H9 (cell line): Measurements from ENCODE around the gene LRP1B. TPM values are rescaled to one million over a fixed set of nuclear protein-coding genes. Genes with fewer than 3 reads are reported as not detected.

Experiments used
- DNase-seq: peaks from one replicate; pipeline ENCODE4 v3.0.0-alpha.2; 2017
- H2AFZ ChIP-seq: one replicate; pipeline ENCODE4 v1.6.1; 2013; ENCODE audit warnings: mild to moderate bottlenecking, low read length, control low read depth, moderate library complexity
- H2AK5ac ChIP-seq: 2 replicates; pipeline ENCODE4 v1.6.1; 2013; ENCODE audit warnings: low read length, control low read depth, mixed read lengths; ENCODE audit not compliant: insufficient read length
- H2BK120ac ChIP-seq: one replicate; pipeline ENCODE4 v1.6.1; 2013; ENCODE audit warnings: low read depth, mild to moderate bottlenecking, low read length, control low read depth, inconsistent platforms; ENCODE audit not compliant: poor library complexity, severe bottlenecking
- H2BK12ac ChIP-seq: 2 replicates; pipeline ENCODE4 v1.6.1; 2013; ENCODE audit warnings: low read length, control low read depth, mixed read lengths, low read depth; ENCODE audit not compliant: insufficient read length
- H2BK15ac ChIP-seq: 2 replicates; pipeline ENCODE4 v1.6.1; 2013; ENCODE audit warnings: low read depth, low read length, control low read depth
- H2BK20ac ChIP-seq: one replicate; pipeline ENCODE4 v1.6.1; 2013; ENCODE audit warnings: low read depth, mild to moderate bottlenecking, low read length, control low read depth, inconsistent platforms; ENCODE audit not compliant: poor library complexity, severe bottlenecking
- H2BK5ac ChIP-seq: 2 replicates; pipeline ENCODE4 v1.6.1; 2013; ENCODE audit warnings: low read length, control low read depth, mixed read lengths; ENCODE audit not compliant: insufficient read length
- H3K14ac ChIP-seq: 2 replicates; pipeline ENCODE4 v1.6.1; 2013; ENCODE audit warnings: low read length, control low read depth; ENCODE audit not compliant: insufficient read depth
- H3K18ac ChIP-seq: 2 replicates; pipeline ENCODE4 v1.6.1; 2013; ENCODE audit warnings: low read depth, mild to moderate bottlenecking, mixed read lengths, low read length, control low read depth; ENCODE audit not compliant: insufficient read length
- H3K23ac ChIP-seq: 2 replicates; pipeline ENCODE4 v1.6.1; 2013; ENCODE audit warnings: low read length, control low read depth, mixed read lengths, low read depth; ENCODE audit not compliant: insufficient read length
- H3K23me2 ChIP-seq: 2 replicates; pipeline ENCODE4 v1.6.1; 2013; ENCODE audit warnings: low read depth, mild to moderate bottlenecking, mixed read lengths, low read length, control low read depth; ENCODE audit not compliant: insufficient read length, poor library complexity, severe bottlenecking
- H3K27ac ChIP-seq: 2 replicates; pipeline ENCODE4 v1.5.1; 2013; ENCODE audit warnings: low read length, control low read depth, mixed read lengths, low read depth; ENCODE audit not compliant: insufficient read length
- H3K27me3 ChIP-seq: 2 replicates; pipeline ENCODE4 v1.6.1; 2013; ENCODE audit warnings: low read length, control low read depth, inconsistent platforms; ENCODE audit not compliant: insufficient read depth
- H3K4ac ChIP-seq: 2 replicates; pipeline ENCODE4 v1.6.1; 2013; ENCODE audit warnings: low read depth, mild to moderate bottlenecking, control low read depth, inconsistent platforms, low read length, moderate library complexity
- H3K4me1 ChIP-seq: 2 replicates; pipeline ENCODE4 v1.6.1; 2013; ENCODE audit warnings: low read length, control low read depth, inconsistent platforms; ENCODE audit not compliant: insufficient read depth
- H3K4me2 ChIP-seq: 2 replicates; pipeline ENCODE4 v1.6.1; 2013; ENCODE audit warnings: low read length, control low read depth, mixed read lengths; ENCODE audit not compliant: insufficient read length, insufficient read depth
- H3K56ac ChIP-seq: 2 replicates; pipeline ENCODE4 v1.6.1; 2013; ENCODE audit warnings: low read depth, mild to moderate bottlenecking, mixed read lengths, low read length, control low read depth; ENCODE audit not compliant: insufficient read length
- H3K79me1 ChIP-seq: 2 replicates; pipeline ENCODE4 v1.6.1; 2013; ENCODE audit warnings: low read depth, mild to moderate bottlenecking, moderate library complexity, low read length, control low read depth, inconsistent platforms; ENCODE audit not compliant: insufficient read depth, poor library complexity, severe bottlenecking
- H3K79me2 ChIP-seq: 2 replicates; pipeline ENCODE4 v1.6.1; 2013; ENCODE audit warnings: low read length, control low read depth, inconsistent platforms; ENCODE audit not compliant: insufficient read depth
- H3K9ac ChIP-seq: 2 replicates; pipeline ENCODE4 v1.6.1; 2013; ENCODE audit warnings: low read length, control low read depth, mixed read lengths; ENCODE audit not compliant: insufficient read length; ENCODE audit errors: extremely low read depth
- H3K9me3 ChIP-seq: one replicate; pipeline ENCODE4 v1.6.1; 2013; ENCODE audit warnings: low read depth, low read length, inconsistent platforms; ENCODE audit not compliant: control insufficient read depth
- H3T11ph ChIP-seq: one replicate; pipeline ENCODE4 v1.6.1; 2013; ENCODE audit warnings: mild to moderate bottlenecking, low read length, control low read depth, inconsistent platforms
- H4K20me1 ChIP-seq: one replicate; pipeline ENCODE4 v1.6.1; 2013; ENCODE audit not compliant: control insufficient read depth, insufficient read length, insufficient read depth
- H4K5ac ChIP-seq: 2 replicates; pipeline ENCODE4 v1.6.1; 2013; ENCODE audit warnings: low read depth, mild to moderate bottlenecking, mixed read lengths, low read length, control low read depth; ENCODE audit not compliant: insufficient read length
- H4K8ac ChIP-seq: replicated peaks from 2 replicates; pipeline ENCODE4 v1.6.1; 2013; ENCODE audit warnings: low read length, control low read depth, mixed read lengths, low read depth; ENCODE audit not compliant: insufficient read length
- H4K91ac ChIP-seq: 2 replicates; pipeline ENCODE4 v1.6.1; 2013; ENCODE audit warnings: low read depth, mild to moderate bottlenecking, moderate library complexity, mixed read lengths, low read length, control low read depth; ENCODE audit not compliant: insufficient read length
- H3K27ac Mint-ChIP-seq, 3 experiments: 2 replicates in 2 of 3; 3 replicates in 1 of 3; pipeline ENCODE4 v1.8.0; 2020 to 2021; ENCODE audit warnings: mixed read lengths in 3 of 3, mild to moderate bottlenecking in 1 of 3, moderate library complexity in 1 of 3
- H3K27me3 Mint-ChIP-seq: 2 replicates; pipeline ENCODE4 v1.8.0; 2021; ENCODE audit warnings: low read depth, mild to moderate bottlenecking, moderate library complexity, mixed read lengths
- H3K36me3 Mint-ChIP-seq, 3 experiments: 2 replicates in 2 of 3; 3 replicates in 1 of 3; pipeline ENCODE4 v1.8.0; 2020 to 2021; ENCODE audit warnings: low read depth in 3 of 3, mixed read lengths in 3 of 3; ENCODE audit not compliant: insufficient read depth in 1 of 3
- H3K4me1 Mint-ChIP-seq, 2 experiments: 2 replicates each; pipeline ENCODE4 v1.8.0; 2020; ENCODE audit warnings: mixed read lengths in 2 of 2
- H3K4me3 Mint-ChIP-seq, 2 experiments: 2 replicates in 1 of 2; 3 replicates in 1 of 2; pipeline ENCODE4 v1.8.0; 2020 to 2021; ENCODE audit warnings: mild to moderate bottlenecking in 2 of 2, mixed read lengths in 2 of 2, moderate library complexity in 1 of 2
- H3K9me3 Mint-ChIP-seq, 2 experiments: 2 replicates in 1 of 2; 3 replicates in 1 of 2; pipeline ENCODE4 v1.8.0; 2020; ENCODE audit warnings: mild to moderate bottlenecking in 2 of 2, mixed read lengths in 2 of 2, moderate library complexity in 1 of 2
- CTCF ChIP-seq: fragments of 200-600 bp; sonication (generic); conservative IDR thresholded peaks from 3 replicates; pipeline ENCODE4 v1.8.0; 2021; ENCODE audit warnings: antibody characterized with exemption, mild to moderate bottlenecking
- WGBS: extraction: QIAGEN DNeasy Blood & Tissue Kit; methylation state at CpG from one replicate; pipeline ENCODE4 v1.1.7; 2013; ENCODE audit warnings: missing lambda C conversion rate, low lambda C conversion rate, mixed read lengths; ENCODE audit not compliant: insufficient read length; ENCODE audit errors: extremely low coverage; 5-methylcytosine and 5-hydroxymethylcytosine counted together
- total RNA-seq: library from RNA; stranded (reverse); gene quantifications from 2 replicates; pipeline ENCODE4 v1.2.1, GENCODE V29; 2021

LRP1B gene
- total RNA-seq, 1 experiment from 2014 or later, result not detected

GRCh38 chr2:140422759-140423158 is 1708.1 kb downstream of the LRP1B start:
- Histone ChIP-seq H3K14ac (no peak overlapping the region), H4K91ac (no peak overlapping the region), H3K4ac (no peak overlapping the region), H3K79me1 (no peaks in the 10 kb centered on the region), H3K4me1 (no peaks in the 10 kb centered on the region; the same call in 1 of the 2 replicates), H3K23ac (no peak overlapping the region), H2BK12ac (no peak overlapping the region), H3K23me2 (no peaks in the 10 kb centered on the region), H3K79me2 (no peaks in the 10 kb centered on the region), H4K8ac (no peak overlapping the region), H2AK5ac (no peak overlapping the region), H3K18ac (no peak overlapping the region), H3K27ac (no peak overlapping the region), H2BK120ac (no peak overlapping the region), H3K56ac (no peak overlapping the region), H3K9ac (no peak overlapping the region), H3K9me3 (no peaks in the 10 kb centered on the region), H2BK20ac (no peak overlapping the region), H4K5ac (no peak overlapping the region), H2BK15ac (no peak overlapping the region), H4K20me1 (no peaks in the 10 kb centered on the region), H3K27me3 (no peaks in the 10 kb centered on the region), H2AFZ (no peak overlapping the region), H2BK5ac (no peak overlapping the region), H3K4me2 (no peak overlapping the region), H3T11ph (no peak overlapping the region)
- no peak overlapping the region for H3K27ac Mint-ChIP-seq
- WGBS, result no CpG with 5 or more reads among the region's 7 CpGs
- TF ChIP-seq CTCF, result no peak
- DNase-seq, result no peak
- no peak overlapping the region for H3K4me3 Mint-ChIP-seq
- H3K27me3 Mint-ChIP-seq, result no peaks in the 10 kb centered on the region; the same call in 1 of the 2 replicates
- H3K4me1 Mint-ChIP-seq, result peaks cover 5% of the 10 kb centered on the region in 2 experiments; a peak in 2 of 4 replicates
- peaks cover 9 to 11% of the 10 kb centered on the region in 2 experiments; a peak in 4 of 5 replicates for H3K9me3 Mint-ChIP-seq
- peaks cover 0 to 7% (median 6%) of the 10 kb centered on the region in 3 experiments; a peak in 3 of 7 replicates for H3K36me3 Mint-ChIP-seq
